ENCODE measurements around the gene TSPAN5.
"Not testable (repeated sequence)": the region's sequence is repeated elsewhere in the genome, so short reads cannot be mapped to it uniquely, and the experiment has no call there.

The TSPAN5 gene

GRCh38 chr4:98461121-98461865 is 197.1 kb downstream of the TSPAN5 start:
- not testable (repeated sequence) for DNase-seq (ENCODE audit: low read depth)

GRCh38 chr4:98457422-98457821 is 201.0 kb downstream of the TSPAN5 start:
- DNase-seq (ENCODE audit: low read depth), result not testable (repeated sequence)

GRCh38 chr4:98452091-98452490 is 206.3 kb downstream of the TSPAN5 start:
- DNase-seq (ENCODE audit: low read depth), result no peak

GRCh38 chr4:98448908-98449307 is 209.5 kb downstream of the TSPAN5 start:
- no peak for DNase-seq (ENCODE audit: low read depth)

GRCh38 chr4:98447648-98448047 is 210.8 kb downstream of the TSPAN5 start:
- no peak for DNase-seq (ENCODE audit: low read depth)

- DNase-seq (ENCODE audit: low read depth), result no peak
Observed at GRCh38 chr4:98446499-98447375, 211.7 kb downstream of the TSPAN5 start.

- no peak for DNase-seq (ENCODE audit: low read depth)
Observed at GRCh38 chr4:98444371-98444770, 214.0 kb downstream of the TSPAN5 start.

- DNase-seq (ENCODE audit: low read depth), result no peak
Observed at GRCh38 chr4:98434816-98435215, 223.6 kb downstream of the TSPAN5 start.

- no peak for DNase-seq (ENCODE audit: low read depth)
Observed at GRCh38 chr4:98433691-98434090, 224.7 kb downstream of the TSPAN5 start.

GRCh38 chr4:98430708-98431403 is 227.6 kb downstream of the TSPAN5 start:
- peak; percentile 24 for DNase-seq (ENCODE audit: low read depth)

- no peak for DNase-seq (ENCODE audit: low read depth)
Observed at GRCh38 chr4:98423009-98423408, 235.4 kb downstream of the TSPAN5 start.

- DNase-seq (ENCODE audit: low read depth), result no peak
Observed at GRCh38 chr4:98421111-98421510, 237.3 kb downstream of the TSPAN5 start.
